DMS153 treated with DMSO at 0.1 percent for 48 hours (cell line): Measurements from ENCODE around the gene KRTAP19-8.

Source experiments
- DNase-seq: peaks from one replicate; lab custom pipeline; 2025; ENCODE audit not compliant: unreplicated experiment; lab: John Stamatoyannopoulos, UW

KRTAP19-8 gene, protein sequence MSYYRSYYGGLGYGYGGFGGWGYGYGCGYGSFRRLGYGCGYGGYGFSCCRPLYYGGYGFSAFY

DNA sequence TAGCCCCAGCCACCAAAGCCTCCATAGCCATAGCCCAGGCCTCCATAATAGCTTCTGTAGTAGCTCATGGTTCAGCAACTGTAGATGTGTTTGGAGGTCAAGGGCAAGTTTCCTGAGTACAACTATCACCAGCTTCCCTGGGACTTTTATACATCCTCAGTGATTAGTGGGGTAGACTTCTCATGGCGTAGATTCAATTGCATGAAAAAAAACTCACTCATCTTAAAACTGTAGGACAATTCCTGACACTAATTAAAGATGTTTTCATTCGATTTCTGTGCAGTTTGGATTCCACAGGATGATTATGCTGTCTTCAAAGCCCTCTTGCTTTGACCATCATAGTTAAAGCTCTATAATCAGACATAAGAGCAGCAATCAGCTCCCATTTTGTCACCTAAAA is at the start of gene KRTAP19-8:
Gene KRTAP19-8 (minus strand): TSS at position 101 of the 400 bp plus-strand sequence. CDS start 33 bp downstream, at position 68.
- no peak for DNase-seq

DNA sequence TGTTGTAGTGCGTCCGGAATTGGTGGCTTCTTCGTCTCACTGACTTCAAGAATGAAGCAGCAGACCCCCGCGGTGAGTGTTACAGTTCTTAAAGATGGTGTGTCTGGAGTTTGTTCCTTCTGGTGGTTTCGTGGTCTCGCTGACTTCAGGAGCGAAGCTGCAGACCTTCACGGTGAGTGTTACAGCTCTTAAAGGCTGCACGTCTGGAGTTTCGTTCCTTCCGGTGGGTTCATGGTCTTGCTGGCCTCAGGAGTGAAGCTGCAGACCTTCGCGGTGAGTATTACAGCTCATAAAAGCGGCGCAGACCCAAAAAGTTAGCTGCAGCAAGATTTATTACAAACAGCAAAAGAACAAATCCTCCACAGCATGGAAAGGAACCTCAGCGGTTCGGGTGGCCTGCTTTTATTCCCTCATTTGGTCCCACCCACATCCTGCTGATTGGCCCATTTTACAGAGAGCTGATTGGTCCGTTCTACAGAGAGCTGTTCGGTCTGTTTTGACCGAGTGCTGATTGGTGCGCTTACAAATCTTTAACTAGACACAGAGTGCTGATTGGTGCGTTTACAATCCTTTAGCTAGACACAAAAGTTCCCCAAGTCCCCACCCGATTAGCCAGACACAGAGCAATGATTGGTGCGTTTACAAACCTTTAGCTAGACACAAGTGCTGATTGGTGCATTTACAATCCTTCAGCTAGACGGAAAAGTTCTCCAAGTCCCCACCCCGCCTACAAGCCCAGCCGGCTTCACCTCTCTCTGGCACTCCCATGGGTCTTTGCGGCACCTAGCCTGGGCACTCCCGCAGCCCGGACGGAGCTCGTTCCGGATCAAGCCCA is 49.6 kb upstream of the KRTAP19-8 start:
- no peak for DNase-seq

DNA sequence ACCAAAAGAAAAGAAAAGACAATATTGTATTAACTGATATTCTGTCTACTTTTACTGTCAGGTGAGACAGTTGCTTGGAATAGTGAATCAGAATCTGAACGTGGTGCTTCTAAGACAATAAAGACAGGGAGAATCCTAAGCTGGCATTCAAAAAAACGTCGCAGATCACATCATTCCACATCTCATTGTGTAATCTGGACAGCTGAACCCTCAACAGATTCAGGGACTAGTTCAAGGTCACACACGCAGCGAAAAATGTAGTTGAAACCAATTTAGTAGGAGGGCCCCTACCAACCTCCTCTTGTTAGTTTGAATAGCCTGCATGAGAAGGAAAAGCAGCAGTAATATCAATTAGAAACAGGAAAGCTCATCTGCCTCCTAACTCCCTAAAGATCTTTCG is 46.4 kb upstream of the KRTAP19-8 start:
- no peak for DNase-seq

DNA sequence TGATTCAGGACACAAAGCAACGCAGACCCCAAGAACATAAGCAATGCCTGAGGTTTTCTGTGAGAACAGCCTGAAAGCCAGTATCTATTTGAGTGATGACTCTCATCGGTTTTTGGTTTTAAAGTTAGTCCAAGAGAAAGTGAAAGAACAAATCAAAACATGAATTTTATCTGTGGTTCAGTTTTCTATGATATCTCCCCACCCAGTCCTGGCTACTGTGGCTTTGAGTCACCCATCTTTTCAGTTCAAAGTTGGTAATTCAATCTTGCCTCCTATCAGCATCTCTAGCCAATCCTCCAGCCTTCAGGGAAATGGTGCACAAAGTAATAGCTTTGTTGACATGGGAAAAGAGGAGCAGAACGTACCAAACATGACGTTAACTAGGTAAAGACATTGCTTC is 40.5 kb upstream of the KRTAP19-8 start:
- DNase-seq, result no peak

DNA sequence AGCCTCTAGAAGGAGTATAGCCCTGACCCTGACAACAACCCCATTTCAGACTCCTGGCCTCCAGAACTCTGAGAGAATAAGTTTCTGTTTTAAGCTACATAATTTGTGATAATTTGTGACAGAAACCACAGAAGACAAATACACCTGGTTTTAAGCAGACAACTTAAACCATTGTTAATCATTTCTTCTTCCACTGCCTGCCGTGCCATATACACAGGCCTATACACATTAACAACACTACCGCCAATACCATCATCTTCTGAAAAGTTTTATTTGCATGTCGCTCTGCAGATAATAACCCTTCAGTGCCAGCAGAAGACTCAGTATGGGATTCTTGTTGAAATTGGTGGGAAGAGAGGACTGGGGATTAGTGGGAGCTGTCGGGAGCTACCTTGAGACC is 39.9 kb upstream of the KRTAP19-8 start:
- DNase-seq, result no peak

DNA sequence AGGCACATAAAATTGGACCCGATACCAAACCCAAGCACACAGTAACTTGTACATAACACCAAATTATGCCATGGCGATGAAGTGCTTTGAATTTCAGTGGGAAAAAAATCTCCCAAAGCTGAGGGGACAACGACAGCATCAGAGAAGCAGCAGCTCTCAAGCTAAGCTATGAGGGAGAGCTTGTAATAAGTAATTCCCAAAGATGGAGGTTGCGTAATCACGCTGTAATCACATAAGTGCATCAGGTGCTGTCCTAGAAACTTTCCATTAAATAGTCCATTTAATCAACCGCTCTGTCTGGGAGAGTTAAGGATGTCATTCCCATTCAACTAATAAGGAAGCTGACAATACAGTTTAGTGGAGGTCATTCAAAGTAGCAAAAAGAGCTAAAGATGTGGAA is 37.6 kb upstream of the KRTAP19-8 start:
- DNase-seq, result no peak

DNA sequence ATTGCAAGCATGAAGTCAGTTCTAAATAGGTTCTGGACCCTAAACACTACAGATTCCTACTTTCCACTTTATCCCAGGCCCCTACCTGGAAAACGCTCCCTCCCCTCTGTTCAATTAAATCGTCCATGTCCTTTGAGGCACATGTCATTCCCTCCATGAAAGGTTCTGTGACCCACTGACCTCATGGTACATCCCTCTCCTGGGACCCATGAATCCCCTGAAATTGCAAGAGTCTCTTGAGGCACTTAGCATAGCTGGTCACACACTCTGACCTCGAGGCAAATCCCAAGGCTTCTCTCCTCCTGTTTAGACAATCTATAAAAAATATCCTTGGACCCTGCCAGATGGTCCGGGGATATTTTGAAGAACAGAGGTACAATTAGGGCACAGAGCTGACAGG is 34.3 kb upstream of the KRTAP19-8 start:
- no peak for DNase-seq

DNA sequence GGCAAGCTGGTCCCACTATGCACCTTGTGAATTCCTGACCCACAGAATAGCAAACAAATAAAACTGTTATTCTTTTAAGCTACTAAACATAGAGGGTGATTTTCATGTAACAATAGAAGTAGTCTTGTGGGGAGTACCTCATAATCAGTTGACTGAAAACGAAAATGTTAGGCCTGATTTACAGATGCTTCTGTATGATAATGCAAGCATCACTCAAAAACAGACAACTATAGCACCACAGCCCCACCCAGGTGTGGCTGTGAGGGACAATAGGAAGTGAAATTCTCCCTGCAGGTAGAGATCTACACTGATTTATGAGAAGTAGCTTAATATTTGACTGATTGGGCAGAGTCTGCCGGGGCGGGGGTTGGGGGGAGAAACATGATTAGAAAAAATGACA is 26.5 kb upstream of the KRTAP19-8 start:
- DNase-seq, result no peak

DNA sequence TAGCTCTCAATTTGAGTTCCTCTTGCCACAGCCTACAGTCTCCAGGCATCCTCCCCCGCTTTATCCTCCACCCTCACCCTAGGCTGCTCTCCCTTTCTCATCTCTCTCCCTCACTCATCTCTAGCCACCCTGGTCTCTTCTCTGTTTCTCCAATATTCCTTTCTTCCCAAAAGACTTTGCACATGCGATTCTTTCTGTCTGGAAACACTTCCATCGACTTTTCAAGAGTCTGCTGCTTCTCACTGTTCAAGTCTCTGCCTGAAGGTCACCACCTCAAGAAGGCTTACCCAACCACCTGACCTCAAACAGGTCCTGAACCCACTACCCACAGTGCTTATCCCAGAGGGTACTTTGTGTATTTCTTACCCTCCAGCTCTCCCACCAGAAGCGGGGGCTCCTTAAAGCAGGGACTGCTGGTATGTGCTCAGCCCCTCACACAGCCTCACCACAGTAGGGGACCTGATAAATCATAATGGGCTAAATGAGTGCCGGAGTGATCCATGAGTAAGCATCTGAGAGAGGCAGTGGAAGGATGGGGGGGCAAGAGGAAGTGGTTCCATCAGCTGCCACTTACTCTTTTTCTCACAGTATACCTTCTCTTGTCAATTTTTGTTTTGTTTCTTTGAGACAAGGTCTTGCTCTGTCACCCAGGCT is 14.3 kb upstream of the KRTAP19-8 start:
- no peak for DNase-seq

DNA sequence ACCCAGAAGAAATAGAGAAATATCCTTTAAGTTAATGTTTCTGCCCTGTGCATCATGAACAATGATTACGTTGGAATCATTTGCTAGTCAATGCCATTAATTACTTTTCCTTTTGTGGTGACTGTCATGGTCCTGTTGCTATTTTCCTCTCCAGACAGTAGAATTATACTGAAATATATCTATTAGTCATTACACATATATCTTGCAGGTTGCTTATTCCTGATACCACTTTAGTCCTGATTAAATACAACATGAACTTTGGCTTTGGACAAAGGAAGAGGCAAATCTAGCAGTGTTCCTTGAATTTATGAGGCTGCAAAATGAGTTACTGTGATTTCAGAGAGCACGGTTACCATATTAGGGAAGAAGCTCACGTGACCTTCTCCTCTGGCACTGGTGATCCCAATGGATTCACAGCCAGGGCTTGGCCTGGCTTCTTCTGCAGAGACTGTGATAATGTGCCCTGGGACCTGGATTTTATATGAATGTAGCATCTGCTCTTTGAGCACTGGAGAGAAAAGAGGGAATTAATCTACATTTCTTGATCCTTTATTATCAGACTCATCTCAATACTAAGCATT is 12.4 kb upstream of the KRTAP19-8 start:
- no peak for DNase-seq

DNA sequence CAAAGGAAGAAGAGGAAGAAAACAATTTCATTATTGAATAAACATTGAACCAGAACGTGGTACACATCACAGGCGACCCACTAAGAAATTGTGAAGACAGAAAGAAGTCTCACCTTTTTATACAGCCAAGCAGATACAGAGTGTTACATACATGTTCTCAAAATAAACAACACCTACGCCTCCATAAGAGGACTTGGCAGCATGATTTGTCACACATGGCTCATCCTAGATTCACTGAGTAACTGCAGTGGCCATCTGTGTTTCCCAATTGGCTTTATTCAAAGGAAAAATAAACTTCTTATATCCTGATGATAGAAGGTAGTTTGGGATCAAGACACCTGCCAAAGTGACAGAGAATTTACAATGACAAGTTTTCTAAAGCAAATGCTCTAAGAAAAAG is 7.6 kb upstream of the KRTAP19-8 start:
- no peak for DNase-seq

DNA sequence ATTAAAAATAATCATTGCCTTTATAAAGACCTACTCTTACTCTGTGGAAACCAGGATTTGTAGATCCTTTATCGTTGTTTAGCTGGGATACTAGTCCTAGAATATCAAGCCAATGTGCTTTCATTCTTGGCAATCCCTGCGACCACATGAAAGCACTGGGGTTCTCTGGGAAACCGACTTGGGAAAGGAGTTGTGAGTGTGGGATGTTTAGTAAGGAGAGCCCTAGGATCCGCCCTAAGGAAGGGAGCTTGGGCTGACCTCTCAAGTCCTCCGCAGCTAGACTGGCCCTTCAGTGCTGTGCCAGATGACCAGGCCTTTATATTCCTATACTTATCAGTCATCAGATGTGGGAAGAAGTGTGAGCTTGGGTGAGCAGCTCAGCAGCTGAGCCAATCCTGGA is 5.2 kb upstream of the KRTAP19-8 start:
- DNase-seq, result no peak

DNA sequence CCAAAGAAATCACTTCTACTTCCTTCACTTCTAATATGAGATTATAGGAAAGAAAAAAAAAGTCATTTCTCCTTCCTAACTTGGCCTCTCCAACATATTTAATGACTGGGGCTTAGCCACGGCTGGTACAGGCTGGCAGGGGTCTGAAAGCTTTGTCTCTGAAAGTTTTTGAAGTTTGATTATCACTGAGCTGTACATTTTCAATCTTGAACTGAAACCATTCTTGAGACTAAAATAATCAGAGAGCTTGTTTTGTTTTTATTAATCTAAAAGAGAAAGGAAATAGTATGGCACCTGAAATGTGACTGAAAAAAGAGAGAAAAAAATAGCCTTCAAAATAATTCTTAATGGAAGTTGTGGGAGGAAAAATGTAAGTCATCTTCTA is 3.8 kb upstream of the KRTAP19-8 start:
- no peak for DNase-seq

DNA sequence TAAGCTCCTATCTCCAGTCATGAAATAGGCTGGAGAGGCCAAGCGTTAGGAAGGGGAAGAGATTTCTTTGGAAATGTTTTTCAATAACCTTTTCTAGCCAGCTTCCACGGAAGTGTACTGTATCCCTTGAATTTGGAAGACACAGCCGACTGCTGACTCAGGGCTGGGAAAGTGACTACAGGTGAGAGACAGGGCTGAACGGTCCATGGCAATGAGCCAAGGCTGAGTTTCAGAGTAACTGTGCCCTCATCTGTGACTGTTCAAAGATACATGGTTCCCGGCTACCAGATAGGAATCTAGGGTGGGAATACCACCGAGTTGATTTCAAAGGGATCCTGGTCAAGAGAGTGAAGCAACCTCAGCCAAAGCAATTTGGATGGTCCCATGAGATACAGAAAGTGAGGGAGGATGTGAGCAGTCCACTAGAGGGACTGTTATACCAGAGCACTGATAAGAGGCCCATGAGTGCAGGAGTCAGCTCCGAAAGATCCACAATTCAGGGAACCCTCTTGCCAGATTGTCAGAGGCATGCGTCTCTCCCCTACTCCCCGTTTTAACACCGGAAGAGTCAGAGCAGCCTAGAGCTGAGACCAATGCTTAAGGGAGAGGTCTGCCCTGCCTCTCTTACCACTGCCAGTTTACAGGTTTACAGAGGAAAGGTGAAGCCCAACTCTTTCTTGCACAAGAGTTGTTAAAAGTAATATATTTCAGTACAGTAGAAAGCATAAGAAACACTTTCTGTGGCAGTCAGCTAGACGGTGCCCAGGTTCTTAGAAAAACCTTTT is 3.2 kb upstream of the KRTAP19-8 start:
- no peak for DNase-seq

DNA sequence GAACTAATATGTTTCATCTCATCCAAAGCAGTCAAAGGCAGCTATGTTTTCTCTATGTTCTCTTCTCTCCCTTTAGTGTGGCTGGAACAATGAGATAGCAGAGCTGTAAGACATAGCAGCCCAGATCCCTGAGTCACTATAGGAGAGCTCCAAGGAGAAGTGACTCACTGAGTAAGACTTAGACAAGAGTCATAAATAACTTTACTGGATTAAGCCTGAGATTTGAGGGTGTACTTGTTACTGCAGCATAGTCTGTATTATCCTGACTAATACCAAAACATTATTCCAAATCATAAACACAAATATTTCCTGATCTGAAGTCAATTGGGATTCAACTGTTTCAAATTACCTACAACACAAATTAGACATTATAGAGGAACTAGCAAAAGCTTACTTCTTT is 3.9 kb downstream of the KRTAP19-8 start:
- DNase-seq, result no peak

DNA sequence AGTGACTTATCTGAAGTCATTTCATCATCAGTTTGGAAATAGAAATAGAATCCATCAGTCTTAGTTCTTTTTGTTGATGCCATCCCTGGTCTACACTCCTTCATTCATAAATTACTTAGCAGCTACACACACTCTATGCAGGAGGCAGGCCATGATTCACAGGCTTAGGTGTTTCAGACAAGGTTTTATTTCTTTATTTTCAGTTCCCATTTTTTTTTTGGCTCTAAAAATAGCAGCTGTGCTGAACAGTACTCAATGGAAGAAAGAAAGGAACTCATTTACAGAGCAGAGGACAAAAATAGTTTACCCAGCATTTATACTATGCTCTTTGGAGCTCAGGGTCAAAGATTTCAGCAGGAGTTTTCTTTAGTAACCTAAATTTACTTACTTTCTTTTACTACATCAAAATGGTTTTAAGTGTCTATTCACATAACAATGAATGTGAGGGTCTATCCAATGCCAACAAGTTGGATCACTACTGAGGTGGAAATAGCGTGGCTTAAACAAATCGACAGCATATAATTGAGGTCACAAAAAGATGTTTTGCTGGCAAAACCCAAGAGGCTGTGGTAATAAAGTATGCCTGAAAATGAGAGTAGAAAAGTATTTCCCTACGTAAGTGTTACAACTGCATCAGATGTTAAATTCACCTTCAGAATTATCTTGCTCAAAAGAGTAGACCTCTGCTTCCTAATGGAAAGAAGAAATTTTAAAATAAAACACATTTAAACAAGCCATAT is 7.7 kb downstream of the KRTAP19-8 start:
- no peak for DNase-seq

DNA sequence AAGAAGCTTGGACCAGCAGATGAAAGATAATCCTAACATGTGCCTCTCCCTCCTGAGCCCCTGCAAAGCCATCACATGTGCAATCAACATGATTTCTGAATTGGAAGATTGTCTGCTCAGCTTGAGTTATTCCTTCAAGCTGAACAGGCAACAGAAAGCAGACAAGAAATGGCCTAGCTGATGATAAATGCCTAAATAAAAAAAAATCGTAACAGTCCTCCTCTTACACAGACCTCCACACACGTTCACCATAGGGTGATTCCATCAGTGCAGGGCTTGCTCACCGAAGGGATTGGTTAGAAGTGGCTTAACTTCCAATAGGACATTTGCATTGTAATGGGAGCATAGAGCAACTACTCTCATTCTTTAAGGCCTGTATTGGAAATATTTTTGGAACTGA is 14.6 kb downstream of the KRTAP19-8 start:
- no peak for DNase-seq

DNA sequence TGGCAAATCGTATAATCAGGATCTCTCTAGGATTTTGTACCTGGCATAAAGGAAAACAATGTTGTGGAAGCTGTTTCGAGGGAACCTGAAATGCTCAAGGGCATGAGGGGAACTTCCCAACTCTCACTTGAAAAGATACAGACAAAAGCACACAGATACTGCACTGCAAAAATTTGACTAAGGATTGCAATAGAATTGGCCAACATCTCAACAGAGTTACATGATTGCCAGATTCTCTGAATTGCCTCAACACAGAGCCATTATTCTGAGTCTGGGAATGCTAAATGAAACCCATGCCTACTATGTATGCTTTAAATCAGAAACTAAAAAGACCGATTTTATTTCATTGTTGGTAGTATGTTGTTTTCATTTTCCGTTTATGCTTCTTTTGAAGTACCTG is 16.0 kb downstream of the KRTAP19-8 start:
- no peak for DNase-seq

DNA sequence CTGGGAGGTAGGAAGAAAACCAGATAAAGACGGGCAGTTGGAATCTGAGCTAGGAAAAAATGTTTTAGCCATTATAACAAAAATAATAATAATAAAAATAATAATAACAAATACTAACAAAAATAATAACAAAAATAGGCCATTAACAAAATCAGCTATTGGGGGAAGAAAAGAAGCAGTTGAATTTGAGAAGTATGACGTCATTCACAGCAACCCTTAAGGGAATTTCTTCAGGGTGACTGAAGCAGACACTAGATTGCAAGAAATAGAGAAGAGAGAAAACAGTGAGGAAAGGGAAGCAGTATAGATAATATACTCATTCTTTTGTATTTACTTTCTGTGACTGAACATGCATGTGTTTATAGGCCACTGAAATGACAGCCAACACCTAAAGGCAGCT is 20.0 kb downstream of the KRTAP19-8 start:
- no peak for DNase-seq

DNA sequence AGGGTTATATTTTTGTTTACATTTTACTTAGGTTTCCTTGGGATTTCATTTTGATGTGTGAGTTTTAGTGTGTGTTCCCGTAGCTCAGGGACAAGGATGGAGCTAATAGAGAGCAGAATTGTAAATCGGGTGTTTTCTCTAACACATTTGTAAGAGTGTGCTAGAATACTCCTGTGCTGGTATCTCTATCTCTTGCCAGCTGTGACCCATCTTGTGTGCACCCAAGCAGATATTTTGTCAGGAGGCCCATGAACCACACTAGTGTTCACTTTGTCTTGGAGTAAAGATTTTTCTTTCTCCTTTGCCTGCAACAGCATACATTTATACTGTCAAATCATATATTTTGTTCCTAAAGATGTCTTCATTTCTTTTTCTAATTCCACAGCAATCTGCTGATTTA is 23.4 kb downstream of the KRTAP19-8 start:
- no peak for DNase-seq
